Measurements from ENCODE around the gene PRKCI. TPM values are rescaled to one million over a fixed set of nuclear protein-coding genes. Genes with fewer than 3 reads are reported as not detected.
"Not testable (repeated sequence)": the region's sequence is repeated elsewhere in the genome, so short reads cannot be mapped to it uniquely, and the experiment has no call there.

Gene PRKCI
- total RNA-seq, 1 donor from 2014 or later: 167 TPM

DNA sequence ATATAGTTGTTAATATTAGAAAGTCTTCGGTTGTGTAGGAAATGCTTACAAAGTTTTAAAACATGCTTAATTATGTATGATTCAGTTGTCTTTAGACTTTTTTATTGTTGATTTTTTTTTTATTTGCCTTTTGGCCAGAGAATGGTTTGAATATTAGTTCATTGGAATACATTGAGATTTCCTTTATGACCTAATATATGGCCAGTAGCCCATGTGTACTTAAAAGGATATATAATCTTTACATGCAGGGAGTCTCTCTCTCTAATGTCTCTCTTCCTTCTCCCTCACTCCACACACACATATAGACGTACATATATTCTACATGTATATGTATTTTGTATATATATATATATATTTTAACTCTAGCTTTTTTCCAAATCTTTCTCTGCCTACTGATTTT lies 68.0 kb downstream of the PRKCI start:
- DNase-seq (ENCODE audit: low read depth): no peak

DNA sequence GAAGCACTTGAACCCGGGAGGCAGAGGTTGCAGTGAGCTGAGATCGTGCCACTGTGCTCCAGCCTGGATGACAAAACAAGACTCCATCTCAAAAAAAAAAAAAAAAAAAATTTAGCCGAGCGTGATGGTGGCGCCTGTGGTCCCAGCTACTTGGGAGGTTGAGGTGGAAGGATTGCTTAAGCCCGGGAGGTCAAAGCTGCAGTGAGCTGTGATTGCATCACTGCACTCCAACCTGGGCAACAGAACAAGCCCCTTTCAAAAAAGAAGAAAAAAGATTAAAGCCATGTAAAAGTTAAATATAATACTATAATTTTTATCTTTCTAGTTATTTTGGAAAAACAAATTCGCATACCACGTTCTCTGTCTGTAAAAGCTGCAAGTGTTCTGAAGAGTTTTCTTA lies 73.4 kb downstream of the PRKCI start:
- no peak for DNase-seq (ENCODE audit: low read depth)

DNA sequence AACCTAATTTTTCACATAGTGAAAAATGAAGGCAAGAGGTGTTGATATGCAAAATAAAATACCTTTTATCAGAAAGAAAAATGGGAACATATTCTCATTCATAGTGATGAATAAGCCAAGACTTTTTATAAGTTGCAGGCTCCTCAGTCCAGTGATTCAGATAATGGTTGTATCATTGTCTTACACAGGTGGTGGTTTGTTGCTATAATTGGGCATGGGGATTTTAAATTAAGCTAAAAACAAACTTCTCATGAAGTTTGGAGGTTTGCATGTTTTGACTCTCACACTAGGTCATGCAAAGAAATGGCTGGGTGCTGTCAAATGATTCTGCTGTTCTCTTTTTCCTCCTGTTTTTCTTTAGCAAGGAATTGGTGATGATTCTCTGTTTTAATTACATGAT lies 74.5 kb downstream of the PRKCI start:
- no peak for DNase-seq (ENCODE audit: low read depth)

DNA sequence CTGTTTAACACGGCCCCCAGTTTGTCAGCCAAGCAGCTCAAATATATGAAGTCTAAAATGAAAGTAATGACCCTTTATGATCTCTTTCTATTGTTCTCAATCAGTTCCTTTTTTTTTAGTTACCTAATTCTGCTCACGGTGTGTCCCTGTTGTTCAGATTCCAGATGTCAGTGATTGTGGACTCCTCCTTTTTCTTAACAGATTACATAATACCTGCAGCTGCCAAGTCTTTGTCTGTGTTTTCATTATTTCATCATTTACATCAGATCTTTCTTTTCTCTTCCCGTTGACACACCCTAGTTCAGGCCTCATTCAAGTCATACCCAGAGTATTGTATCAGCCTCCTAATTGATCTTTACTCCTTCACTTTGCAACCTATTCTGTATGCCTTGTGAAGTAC lies 79.2 kb downstream of the PRKCI start:
- DNase-seq (ENCODE audit: low read depth): no peak

DNA sequence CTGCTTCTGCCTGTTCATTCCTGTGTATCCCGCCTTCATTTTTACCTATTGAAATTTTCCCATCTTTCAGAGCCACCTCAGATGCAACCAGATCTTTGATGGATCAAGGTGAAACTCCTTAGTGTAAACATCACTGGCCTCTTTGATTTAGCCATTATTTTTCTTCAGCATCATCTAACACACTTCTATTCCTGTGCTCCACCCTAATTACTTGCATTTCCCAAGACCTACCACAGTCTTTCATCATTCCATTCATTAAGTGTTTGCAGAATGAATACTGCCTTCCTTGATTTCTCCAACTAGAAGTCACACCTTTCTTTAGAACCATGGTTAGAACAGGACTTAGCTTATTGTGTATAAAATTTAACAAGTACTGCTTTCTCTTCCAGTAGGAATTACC lies 79.8 kb downstream of the PRKCI start:
- no peak for DNase-seq (ENCODE audit: low read depth)

DNA sequence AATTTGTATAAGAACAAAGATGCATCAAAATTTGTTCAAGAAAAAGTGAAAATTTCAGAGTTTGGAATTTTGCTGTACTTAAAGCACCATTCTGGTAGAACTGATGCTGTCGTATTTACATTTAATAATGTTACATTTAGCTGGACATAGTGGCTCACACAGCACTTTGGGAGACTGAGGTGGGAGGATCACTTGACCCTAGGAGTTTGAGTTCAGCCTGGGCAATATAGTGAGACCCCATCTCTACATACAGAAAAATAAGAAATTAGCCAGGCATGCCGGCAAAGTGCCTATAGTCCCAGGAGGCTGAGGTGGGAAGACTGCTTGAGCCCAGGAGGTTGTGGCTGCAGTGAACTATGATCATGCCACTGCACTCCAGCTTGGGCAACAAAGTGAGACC lies 83.8 kb downstream of the PRKCI start:
- DNase-seq (ENCODE audit: low read depth): no peak

DNA sequence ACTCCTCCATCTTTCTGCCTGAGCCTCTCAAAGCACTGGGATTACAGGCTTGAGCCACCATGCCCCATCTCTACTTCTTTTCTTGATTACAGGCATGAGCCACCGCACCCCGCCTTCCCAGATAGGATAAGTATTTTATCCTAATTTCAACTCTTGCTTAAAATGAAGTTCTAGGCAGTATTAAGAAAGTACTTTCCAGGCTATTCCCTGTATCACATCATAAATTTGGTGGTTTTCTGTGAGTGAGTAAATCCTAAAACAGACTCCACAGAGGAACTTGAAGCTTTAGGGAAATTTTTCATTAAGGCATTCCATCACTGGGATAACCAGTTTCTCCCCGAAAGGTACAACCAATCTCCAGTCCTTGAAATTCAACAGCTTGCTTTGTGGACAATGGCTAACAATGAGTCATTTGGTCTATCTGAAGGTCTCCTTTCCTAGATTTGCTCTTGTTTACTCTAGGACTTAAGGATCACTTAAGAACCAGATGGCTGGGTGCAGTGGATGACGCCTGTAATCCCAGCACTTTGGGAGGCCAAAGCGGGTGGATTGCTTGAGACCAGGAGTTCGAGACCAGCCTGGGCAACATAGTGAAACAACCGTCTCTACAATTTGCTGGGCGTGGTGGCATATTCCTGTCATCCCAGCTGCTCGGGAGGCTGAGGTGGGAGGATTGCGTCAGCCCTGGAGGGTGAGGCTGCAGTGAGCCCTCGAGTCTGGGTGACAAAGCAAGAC lies 85.6 kb downstream of the PRKCI start:
- DNase-seq (ENCODE audit: low read depth): peak; percentile 49

DNA sequence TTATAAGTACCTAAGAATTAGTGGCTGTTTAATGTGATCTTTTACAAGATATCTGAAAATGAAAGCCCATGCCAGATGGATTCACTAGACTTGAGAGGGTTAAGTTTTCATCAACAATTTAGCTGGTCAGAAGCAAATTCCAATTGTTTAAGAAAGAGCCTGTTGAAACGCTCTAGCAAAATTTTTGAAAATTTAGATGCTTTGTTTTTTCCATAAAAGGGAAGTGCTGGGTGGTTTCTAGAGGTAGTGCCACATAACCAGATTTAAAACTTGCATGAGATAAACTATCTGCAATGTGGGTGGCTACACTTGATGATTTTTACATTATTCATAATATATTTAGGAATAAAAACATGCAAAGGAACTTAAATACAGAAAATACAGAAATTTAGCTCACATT lies 86.8 kb downstream of the PRKCI start:
- no peak for DNase-seq (ENCODE audit: low read depth)

DNA sequence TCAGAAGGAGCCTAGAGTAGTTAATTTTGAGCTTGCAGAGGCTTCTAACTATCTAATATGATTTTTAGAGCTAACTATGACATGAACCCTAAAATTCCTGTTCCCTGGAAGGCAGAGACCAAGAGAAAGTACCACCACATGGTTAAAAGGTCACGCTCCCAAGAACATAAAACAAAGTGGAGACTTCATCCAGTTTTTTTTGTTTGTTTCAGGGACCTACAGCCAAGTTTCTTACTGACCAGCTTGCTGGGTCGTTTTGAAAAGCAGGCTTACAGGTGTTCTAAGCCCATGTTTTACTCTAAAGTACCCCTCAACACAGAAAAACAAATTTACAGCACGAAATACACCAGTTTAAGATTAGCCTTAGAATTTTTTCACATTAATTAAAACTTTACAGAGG lies 95.7 kb downstream of the PRKCI start:
- no peak for DNase-seq (ENCODE audit: low read depth)

DNA sequence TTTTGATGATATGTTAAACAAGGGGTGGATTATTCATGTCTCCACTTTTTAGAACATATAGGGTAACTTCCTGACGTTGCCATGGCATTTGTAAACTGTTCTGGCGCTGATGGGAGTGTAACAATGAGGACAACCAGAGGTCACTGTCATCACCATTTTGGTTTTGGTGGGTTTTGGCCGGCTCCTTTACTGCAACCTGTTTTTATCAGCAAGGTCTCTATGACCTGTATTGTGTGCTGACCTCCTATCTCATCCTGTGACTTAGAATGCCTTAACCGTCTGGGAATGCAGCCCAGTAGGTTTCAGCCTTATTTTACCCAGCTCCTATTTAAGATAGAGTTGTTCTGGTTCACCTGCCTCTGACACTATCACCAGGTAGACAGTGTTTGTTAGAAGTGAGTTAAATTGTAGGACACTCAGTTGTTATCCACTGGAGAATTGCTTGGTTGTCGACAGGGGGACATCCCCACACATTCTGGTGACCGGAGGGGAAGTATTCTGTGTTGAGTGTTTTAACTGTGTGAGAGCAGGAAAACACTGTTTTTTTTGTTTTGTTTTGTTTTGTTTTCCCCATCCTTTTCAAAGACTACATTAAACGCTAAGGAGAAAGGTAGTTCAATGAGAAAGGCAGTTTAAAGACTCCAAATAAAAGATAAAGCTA lies 98.4 kb downstream of the PRKCI start:
- DNase-seq (ENCODE audit: low read depth): no peak

DNA sequence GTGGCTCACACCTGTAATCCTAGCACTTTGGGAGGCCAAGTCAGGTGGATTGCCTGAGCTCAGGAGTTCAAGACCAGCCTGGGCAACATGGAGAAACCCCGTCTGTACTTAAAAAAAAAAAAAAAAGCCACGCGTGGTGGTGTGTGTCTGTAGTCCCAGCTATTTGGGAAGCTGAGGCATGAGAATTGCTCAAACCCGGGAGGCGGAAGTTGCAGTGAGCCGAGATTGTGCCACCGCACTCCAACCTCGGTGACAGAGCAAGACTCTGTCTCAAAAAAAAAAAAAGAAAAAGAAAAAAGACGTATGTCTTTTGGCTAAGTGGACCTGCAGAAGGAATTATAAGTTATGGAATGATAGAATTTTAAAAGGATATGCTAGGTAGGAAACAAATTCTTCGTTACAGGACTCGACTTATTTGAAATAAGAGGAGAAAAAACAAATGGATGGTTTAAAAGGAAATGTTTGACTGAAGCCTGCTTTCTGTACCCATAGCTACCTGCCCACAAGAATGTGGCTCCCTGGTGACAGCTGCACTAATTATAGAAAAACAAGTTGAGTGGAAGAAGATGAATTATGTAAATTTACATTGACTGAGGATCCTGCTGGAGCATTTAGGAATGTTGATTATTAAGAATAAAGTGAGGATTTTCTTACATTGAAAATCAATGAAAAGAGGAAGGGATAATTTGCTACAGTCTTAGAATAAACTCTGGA lies 99.3 kb downstream of the PRKCI start:
- peak; percentile 71 for DNase-seq (ENCODE audit: low read depth)

DNA sequence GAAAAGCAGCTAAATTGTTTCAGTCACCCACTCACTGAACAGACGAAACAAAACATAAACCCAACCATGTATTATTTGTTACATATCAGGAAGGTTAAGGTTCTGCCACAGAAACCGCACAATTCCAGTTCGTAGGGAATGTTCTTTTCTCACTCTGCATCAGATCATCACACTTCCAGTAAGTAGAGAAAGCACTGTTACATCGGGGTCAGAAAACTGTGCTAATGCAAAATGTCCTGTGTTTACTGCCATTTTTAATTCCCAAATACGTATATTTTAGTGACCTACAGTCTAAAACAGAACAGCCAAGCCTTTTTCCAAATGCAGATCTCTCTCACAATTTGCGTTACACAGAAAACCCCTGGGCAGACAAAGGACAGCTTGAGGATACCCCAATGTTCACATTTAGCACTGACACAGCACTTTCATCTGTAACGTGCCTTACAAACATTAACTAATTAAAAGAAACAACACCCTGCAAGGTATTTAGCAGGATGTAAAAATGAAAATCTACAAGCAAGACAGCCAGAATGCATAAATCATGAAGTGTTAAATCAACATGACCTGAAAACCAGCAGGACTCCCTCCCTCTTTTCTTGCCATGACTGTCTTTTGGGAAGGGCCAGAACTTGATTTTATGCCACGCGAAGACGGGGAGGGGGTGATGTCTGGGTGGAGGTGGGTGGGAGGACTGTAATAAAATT lies 100.5 kb downstream of the PRKCI start:
- peak; percentile 73 for DNase-seq (ENCODE audit: low read depth)

DNA sequence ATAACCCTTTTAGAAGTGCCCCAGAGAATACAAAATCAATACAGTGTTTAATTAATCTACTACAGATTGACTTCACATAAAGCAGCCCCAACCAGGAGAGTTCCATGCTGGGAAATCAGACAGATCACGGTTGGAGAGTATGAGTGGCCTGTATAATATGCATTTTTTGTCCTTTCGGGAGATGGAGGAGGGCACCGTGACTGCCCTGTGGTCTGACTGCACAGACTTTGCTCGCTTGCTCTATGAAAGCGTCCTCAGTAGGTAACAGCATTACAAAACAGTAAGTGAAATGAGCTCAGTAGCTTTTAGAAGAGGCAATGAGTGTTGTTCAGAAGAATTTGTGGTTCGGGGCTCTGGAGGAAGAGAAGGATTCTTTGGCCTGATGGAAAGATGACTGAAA lies 101.1 kb downstream of the PRKCI start:
- DNase-seq (ENCODE audit: low read depth): peak; percentile 69

DNA sequence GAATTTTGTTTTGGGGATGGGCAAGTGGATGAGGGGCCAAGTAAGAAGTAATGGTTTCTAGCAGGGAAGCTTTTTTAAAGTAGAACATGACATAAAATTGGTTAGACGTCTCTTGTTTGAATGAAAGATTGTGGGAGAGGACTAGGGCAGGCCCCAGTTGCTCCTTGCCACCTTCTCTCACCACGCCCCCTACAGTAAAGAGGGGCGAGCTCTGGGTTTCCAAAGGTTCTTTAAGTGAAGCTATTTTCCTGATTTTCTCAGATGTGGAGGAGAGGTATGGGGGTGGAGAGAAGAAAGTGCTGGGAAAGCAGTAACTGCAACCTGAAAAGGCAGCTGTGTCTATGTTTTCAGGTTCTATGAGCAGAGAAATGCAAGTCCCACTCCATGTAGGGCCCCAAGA lies 102.7 kb downstream of the PRKCI start:
- no peak for DNase-seq (ENCODE audit: low read depth)

DNA sequence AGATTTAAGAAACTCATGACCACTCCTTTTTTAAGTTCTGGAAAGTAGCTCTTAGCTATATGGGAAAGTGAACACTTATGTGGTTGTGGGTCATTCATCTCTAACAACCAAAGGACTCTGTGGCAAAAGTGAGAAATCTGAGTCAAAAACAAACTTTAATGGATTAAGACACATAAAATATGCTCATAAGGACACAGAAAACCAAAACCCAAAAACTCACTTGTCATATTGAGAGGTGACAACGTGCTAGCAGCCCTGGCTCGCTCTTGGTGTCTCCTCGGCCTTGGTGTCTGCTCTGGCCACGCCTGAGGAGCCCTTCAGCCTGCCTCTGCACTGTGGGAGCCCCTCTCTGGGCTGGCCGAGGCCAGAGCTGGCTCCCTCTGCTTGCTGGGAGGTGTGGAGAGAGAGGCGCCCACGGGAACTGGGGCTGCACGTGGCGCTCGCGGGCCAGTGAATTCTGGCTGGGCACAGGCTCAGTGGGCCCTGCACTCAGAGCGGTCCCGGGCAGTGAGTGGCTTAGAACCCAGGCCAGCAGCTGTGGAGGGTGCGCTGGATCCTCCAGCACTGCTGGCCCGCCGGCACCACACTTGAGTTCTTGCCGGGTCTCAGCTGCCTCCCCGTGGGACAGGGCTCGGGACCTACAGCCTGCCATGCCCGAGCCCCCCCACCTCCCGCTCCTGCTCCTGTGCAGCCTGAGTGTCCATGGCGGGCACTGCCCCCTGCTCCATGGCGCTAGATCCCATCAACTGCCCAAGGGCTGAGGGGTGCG lies 105.0 kb downstream of the PRKCI start:
- DNase-seq (ENCODE audit: low read depth): no peak

DNA sequence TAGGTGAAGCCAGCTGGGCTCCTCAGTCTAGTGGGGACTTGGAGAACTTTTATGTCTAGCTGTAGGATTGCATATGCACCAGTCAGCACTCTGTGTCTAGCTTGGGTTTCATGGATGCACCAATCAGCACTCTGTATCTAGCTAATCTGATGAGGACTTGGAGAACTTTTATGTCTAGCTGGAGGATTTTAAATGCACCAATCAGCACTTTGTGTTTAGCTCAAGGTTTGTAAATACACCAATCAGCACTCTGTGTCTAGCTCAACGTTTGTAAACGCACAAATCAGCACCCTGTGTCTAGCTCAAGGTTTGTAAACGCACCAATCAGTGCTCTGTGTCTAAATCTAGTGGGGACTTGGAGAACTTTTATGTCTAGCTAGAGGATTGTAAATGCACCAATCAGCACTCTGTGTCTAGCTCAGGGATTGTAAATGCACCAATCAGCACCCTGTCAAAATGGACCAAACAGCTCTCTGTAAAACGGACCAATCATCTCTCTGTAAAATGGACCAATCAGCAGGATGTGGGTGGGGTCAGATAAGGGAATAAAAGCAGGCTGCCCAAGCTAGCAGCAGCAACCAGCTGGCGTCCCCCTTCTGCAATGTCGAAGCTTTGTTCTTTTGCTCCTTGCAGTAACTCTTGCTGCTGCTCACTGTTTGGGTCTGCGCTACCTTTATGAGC lies 105.8 kb downstream of the PRKCI start:
- DNase-seq (ENCODE audit: low read depth): not testable (repeated sequence)

DNA sequence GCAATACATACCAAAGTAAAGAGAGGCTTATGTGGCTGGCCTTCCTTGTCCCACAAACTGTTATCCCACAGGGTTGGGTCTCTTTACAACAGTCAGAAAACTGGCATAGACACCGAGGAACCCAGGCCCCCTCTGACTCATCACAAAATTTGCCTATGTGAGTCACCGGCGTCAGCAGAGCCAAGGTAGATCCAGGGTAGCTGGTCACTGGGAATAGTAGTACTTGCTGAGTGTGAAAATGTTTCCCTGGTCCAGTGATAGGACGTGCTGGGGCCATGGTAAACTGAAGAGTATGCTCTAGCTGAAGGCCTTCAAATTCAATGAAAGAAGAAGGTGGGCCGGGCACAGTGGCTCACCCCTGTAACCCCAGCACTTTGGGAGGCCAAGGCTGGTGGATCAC lies 108.1 kb downstream of the PRKCI start:
- DNase-seq (ENCODE audit: low read depth): peak; percentile 73

DNA sequence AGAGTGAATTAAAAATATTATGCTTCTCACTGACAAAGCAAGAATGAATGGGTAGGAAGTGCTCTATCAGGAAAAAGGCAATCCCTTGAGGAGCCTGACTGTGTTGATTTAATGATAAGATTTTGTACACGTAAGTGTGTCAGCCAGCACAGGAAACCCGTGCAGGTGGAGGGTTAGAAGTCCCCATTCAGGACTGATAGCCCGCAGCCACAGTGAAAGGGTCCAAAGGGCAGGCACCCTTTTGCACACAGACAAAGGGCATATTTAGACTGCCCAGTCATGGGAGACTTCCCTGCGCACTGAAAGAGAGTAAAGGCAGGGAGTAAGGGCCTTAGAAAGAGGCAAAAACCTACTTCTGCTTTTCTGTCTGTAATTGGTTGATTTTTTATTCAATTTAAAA lies 108.9 kb downstream of the PRKCI start:
- no peak for DNase-seq (ENCODE audit: low read depth)

DNA sequence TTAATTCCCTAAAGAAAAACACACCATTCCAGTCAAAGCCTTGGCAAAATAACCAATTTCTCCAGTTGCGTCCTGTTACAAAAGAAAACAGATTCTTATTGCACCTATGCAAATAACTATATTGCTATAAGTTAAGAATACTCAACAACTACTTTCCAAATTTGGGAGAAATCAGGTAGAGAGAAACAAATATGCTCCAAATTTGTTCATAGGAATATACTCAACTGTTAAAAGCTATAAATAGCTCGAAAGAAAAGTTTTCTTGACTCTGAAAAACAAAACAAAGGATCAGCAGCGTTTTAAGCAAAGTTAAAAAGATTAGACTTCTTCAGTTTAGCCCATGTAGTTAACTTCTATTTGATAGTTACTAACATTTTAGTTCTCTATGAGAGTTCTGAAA lies 115.2 kb downstream of the PRKCI start:
- DNase-seq (ENCODE audit: low read depth): no peak

DNA sequence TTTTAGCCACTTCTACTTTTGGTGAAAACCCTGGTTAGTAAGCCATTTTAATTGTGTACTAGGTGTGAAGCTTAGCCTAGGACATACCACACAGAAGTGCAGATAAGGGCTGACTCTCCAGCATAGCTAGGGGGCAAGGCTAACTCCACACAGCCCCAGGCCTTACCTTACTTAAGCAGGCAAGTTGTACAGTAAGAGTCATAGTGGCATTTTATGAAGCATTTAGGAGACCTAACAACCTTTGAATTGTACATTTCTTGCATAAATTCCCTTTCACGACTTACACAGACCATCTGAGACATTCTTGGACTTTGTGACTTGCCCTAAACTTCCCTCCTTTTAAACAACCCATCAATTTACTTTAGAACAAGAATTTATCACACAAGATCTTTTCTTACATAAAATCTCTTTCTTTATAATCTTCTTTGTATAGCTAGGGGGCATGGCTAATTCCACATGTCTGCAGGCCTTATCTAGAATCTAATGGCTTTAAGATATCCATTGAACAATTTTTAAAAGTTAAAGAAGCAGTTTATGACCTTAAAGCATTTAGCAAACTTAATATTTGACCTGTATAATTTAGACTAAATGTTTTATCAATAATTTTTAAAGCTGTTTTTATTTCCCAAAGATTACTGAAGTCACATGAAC lies 116.6 kb downstream of the PRKCI start:
- no peak for DNase-seq (ENCODE audit: low read depth)

DNA sequence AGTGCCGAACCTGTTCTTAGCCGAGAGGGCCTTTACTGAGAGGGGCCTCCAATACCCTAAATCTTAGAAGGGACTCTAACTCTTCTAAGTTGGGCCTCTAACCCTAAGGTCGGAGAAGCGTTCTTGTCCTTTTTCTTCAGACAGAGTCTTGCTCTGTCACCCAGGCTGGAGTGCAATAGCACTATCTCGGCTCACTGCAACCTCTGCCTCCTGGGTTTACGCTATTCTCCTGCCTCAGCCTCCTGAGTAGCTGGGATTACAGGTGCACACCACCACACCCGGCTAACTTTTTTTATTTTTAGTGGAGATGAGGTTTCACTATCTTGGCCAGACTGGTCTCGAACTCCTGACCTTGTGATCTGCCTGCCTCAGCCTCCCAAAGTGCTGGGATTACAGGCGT lies 120.0 kb downstream of the PRKCI start:
- DNase-seq (ENCODE audit: low read depth): not testable (repeated sequence)
